Measurements from ENCODE around the gene CEBPE. TPM values are rescaled to one million over a fixed set of nuclear protein-coding genes. Genes with fewer than 3 reads are reported as not detected.
"Not testable (repeated sequence)": the region's sequence is repeated elsewhere in the genome, so short reads cannot be mapped to it uniquely, and the experiment has no call there.

CEBPE gene
- total RNA-seq, 1 donor from 2014 or later = 0.20 TPM

GRCh38 chr14:23109769-23110168, 9.3 kb downstream of the CEBPE start:
- no peak for TF ChIP-seq CTCF (IDR thresholded peaks at IDR 0.05)
- POLR2A ChIA-PET = no interaction called here
- H3K4me1 Mint-ChIP-seq = peaks cover 7% of the 10 kb centered on the region
- H3K36me3 Mint-ChIP-seq (ENCODE audit: low read depth) = no peaks in the 10 kb centered on the region
- no peak overlapping the region for H3K4me3 Mint-ChIP-seq
- intact Hi-C loops (cut with micrococcal nuclease) = no loop called here
- H3K27ac Mint-ChIP-seq = no peak overlapping the region
- DNase-seq (no peak), ATAC-seq (ENCODE audit: low read depth) (no peak)
- CTCF ChIA-PET = interaction anchor here (1.5 kb wide), 1 partner anchor 11 kb away, joined by 7 read pairs; no protein-coding TSS in a partner anchor
- peaks cover 4% of the 10 kb centered on the region for H3K27me3 Mint-ChIP-seq
- no peaks in the 10 kb centered on the region for H3K9me3 Mint-ChIP-seq

- POLR2A ChIA-PET; DNase-seq; H3K4me1 Mint-ChIP-seq; H3K27me3 Mint-ChIP-seq; H3K4me3 Mint-ChIP-seq; H3K36me3 Mint-ChIP-seq (ENCODE audit: low read depth); ATAC-seq (ENCODE audit: low read depth); intact Hi-C loops (cut with micrococcal nuclease); H3K27ac Mint-ChIP-seq; H3K9me3 Mint-ChIP-seq: not testable (repeated sequence)
- CTCF ChIA-PET = interaction anchor here (0.9 kb wide), 1 partner anchor 8 kb away, joined by 3 read pairs; no protein-coding TSS in a partner anchor
Measured at GRCh38 chr14:23108169-23108568, 10.9 kb downstream of the CEBPE start.

- H3K9me3 Mint-ChIP-seq; H3K27me3 Mint-ChIP-seq; intact Hi-C loops (cut with micrococcal nuclease); H3K27ac Mint-ChIP-seq; DNase-seq; H3K4me3 Mint-ChIP-seq; CTCF ChIA-PET; H3K4me1 Mint-ChIP-seq; POLR2A ChIA-PET; H3K36me3 Mint-ChIP-seq (ENCODE audit: low read depth); ATAC-seq (ENCODE audit: low read depth): not testable (repeated sequence)
Measured at GRCh38 chr14:23107620-23108019, 11.4 kb downstream of the CEBPE start.

- intact Hi-C loops (cut with micrococcal nuclease) = no loop called here
- H3K4me3 Mint-ChIP-seq = no peak overlapping the region
- no peaks in the 10 kb centered on the region for H3K27me3 Mint-ChIP-seq
- ChIA-PET POLR2A (no interaction called here), CTCF (interaction anchor here (1.1 to 1.2 kb wide), 2 partner anchors 11 to 14 kb away, joined by 3 read pairs; partner anchors contain the start of genes ACIN1 and C14orf119)
- no peaks in the 10 kb centered on the region for H3K36me3 Mint-ChIP-seq (ENCODE audit: low read depth)
- peaks cover 7% of the 10 kb centered on the region for H3K4me1 Mint-ChIP-seq
- DNase-seq = no peak
- no peak for TF ChIP-seq CTCF (IDR thresholded peaks at IDR 0.05)
- no peak for ATAC-seq (ENCODE audit: low read depth)
- H3K9me3 Mint-ChIP-seq = no peaks in the 10 kb centered on the region
- no peak overlapping the region for H3K27ac Mint-ChIP-seq
Measured at GRCh38 chr14:23106747-23107045, 12.4 kb downstream of the CEBPE start.

- Mint-ChIP-seq H3K27me3 (no peaks in the 10 kb centered on the region), H3K27ac (no peak overlapping the region), H3K4me1 (peaks cover 7% of the 10 kb centered on the region), H3K9me3 (no peaks in the 10 kb centered on the region), H3K4me3 (no peak overlapping the region), H3K36me3 (ENCODE audit: low read depth) (peaks cover 3% of the 10 kb centered on the region)
- DNase-seq (no peak), ATAC-seq (ENCODE audit: low read depth) (no peak)
- POLR2A ChIA-PET = interaction anchor here (0.7 kb wide), 1 partner anchor 217 kb away, joined by 13 read pairs; no protein-coding TSS in a partner anchor
- TF ChIP-seq CTCF (IDR thresholded peaks at IDR 0.05) = no peak
- intact Hi-C loops (cut with micrococcal nuclease) = no loop called here
- CTCF ChIA-PET = no interaction called here
Measured at GRCh38 chr14:23105348-23105824, 13.7 kb downstream of the CEBPE start.

- no peak for ATAC-seq (ENCODE audit: low read depth)
- no peak for TF ChIP-seq CTCF (IDR thresholded peaks at IDR 0.05)
- no peak within 1 kb of the TSS for H3K27ac Mint-ChIP-seq
- CTCF ChIA-PET = interaction anchor here (0.6 kb wide), 1 partner anchor 34 kb away, joined by 3 read pairs; no protein-coding TSS in a partner anchor
- H3K4me3 Mint-ChIP-seq = no peak within 1 kb of the TSS
- no peaks in the 10 kb centered on the region for H3K27me3 Mint-ChIP-seq
- peaks cover 7% of the 10 kb centered on the region for H3K4me1 Mint-ChIP-seq
- intact Hi-C loops (cut with micrococcal nuclease) = no loop called here
- POLR2A ChIA-PET = no interaction called here
- peaks cover 3% of the 10 kb centered on the region for H3K36me3 Mint-ChIP-seq (ENCODE audit: low read depth)
- no peak for DNase-seq
- no peaks in the 10 kb centered on the region for H3K9me3 Mint-ChIP-seq
Measured at GRCh38 chr14:23104591-23105347, 14.3 kb downstream of the CEBPE start, which contains the start of gene CIROP. Gene CIROP, minus strand, starts transcription at chr14:23104989. Its CDS starts 69 bp downstream, at chr14:23104920.

Data from activated B cell treated with CpG ODN at 0.5 μM for 24 hours (primary cell).